Stomach (tissue), 9 donors: Measurements from ENCODE around the gene BCAS3. TPM values are rescaled to one million over a fixed set of nuclear protein-coding genes. Genes with fewer than 3 reads are reported as not detected.

Experiments used
- DNase-seq, 2 donors: peaks; one replicate each; pipeline versions ENCODE4 v3.0.0 to v3.0.0-alpha.2; 2013 to 2019
- H3K27ac ChIP-seq, 5 donors: fragments of 200-600 bp in 4 of 5; sonication (generic) in 4 of 5; one replicate each; pipeline ENCODE4 v1.5.1; 2013 to 2019; ENCODE audit warnings: mild to moderate bottlenecking in 1 of 5, moderate library complexity in 1 of 5
- H3K27me3 ChIP-seq, 3 donors: fragments of 200-600 bp; sonication (generic); one replicate each; pipeline ENCODE4 v1.5.1; 2017 to 2019; ENCODE audit warnings: mixed run types in 1 of 3
- H3K36me3 ChIP-seq, 4 donors: fragments of 200-600 bp; sonication (generic); 1 replicate in 3 of 4; 2 replicates in 1 of 4; pipeline ENCODE4 v1.5.1; 2016 to 2019
- H3K4me1 ChIP-seq, 4 donors: fragments of 200-600 bp; sonication (generic); one replicate each; pipeline ENCODE4 v1.5.1; 2016 to 2019
- H3K4me3 ChIP-seq, 4 donors: fragments of 200-600 bp; sonication (generic) in 3 of 4; one replicate each; pipeline ENCODE4 v1.5.1; 2016 to 2019; ENCODE audit warnings: mild to moderate bottlenecking in 1 of 4
- H3K9me3 ChIP-seq, 4 donors: fragments of 200-600 bp; sonication (generic); one replicate each; pipeline ENCODE4 v1.5.1; 2016 to 2019
- EP300 ChIP-seq: sonication (generic); formaldehyde crosslinking; IDR thresholded peaks from one replicate; pipeline ENCODE4 v1.6.1; 2017; ENCODE audit warnings: antibody characterized with exemption
- POLR2A ChIP-seq, 4 donors: fragments of 450-650 bp; IDR thresholded peaks; one replicate each; pipeline ENCODE4 v1.6.1; 2016; ENCODE audit warnings: antibody characterized with exemption in 4 of 4, control low read depth in 2 of 4, mild to moderate bottlenecking in 1 of 4, moderate library complexity in 1 of 4
- POLR2AphosphoS5 ChIP-seq, 3 donors: sonication (generic); formaldehyde crosslinking; IDR thresholded peaks; one replicate each; pipeline ENCODE4 v1.6.1; 2016; ENCODE audit warnings: antibody characterized with exemption in 3 of 3
- WGBS, 5 donors: extraction: QIAGEN DNeasy Blood & Tissue Kit in 3 of 5; methylation state at CpG; one replicate each; pipeline versions ENCODE4 v1.1.5 to v1.1.7; 2013 to 2018; 5-methylcytosine and 5-hydroxymethylcytosine counted together
- intact Hi-C: fragments of 100-400 bp; cut with DNase I; formaldehyde crosslinking; loops from one replicate; pipeline ENCODE4 v1.15.1; 2023; ENCODE audit warnings: low total_unique reads
- polyA plus RNA-seq, 3 donors: library from polyadenylated mRNA; stranded (reverse); fragments of 200-250 nt; gene quantifications; one replicate each; pipeline ENCODE4 v1.2.3, GENCODE V29; 2013
- total RNA-seq, 5 donors: library from RNA; depleted of rRNA; stranded (reverse); fragments of >200 nt; gene quantifications; one replicate each; pipeline versions ENCODE4 v1.1.0 to v1.2.3, GENCODE V29; 2014 to 2016
- TF ChIP-seq, protein P1 (sequence below), 7 experiments: fragments of 450-650 bp in 4 of 7; fragments of 200-600 bp in 3 of 7; sonication (generic) in 3 of 7; IDR thresholded peaks; one replicate each; pipeline ENCODE4 v1.5.1; 2016 to 2019; ENCODE audit warnings: antibody characterized with exemption in 7 of 7, control low read depth in 2 of 7, mild to moderate bottlenecking in 1 of 7
- donor health status: healthy with polysubstance abuse.
- donor health status: Bipolar disorder and iron deficiency.
- donor health status: healthy.

BCAS3 gene
- total and polyA plus RNA-seq, 8 donors, result 4.9 to 150 (median 25.3) TPM

DNA sequence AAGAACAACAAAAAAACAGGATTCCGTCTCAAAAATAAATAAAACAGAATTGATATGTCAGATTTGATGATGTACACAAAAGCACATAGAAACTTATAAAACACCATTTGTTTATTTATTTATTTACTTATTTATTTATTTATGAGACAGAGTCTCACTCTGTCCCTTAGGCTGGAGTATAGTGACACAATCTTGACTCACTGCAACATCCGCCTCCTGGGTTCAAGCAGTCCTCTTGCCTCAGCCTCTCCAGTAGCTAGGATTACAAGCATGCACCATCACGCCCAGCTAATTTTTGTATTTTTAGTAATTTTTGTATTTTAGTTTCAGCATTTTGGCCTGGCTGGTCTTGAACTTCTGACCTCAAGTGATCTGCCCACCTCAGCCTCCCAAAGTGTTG, 21.4 kb downstream of the BCAS3 start:
- no peaks in the 10 kb centered on the region for H3K27me3 ChIP-seq
- TF ChIP-seq EP300 (no peak), POLR2A (IDR thresholded peaks at IDR 0.05) (no peak), POLR2AphosphoS5 (IDR thresholded peaks at IDR 0.05) (no peak)
- TF ChIP-seq, protein P1, sequence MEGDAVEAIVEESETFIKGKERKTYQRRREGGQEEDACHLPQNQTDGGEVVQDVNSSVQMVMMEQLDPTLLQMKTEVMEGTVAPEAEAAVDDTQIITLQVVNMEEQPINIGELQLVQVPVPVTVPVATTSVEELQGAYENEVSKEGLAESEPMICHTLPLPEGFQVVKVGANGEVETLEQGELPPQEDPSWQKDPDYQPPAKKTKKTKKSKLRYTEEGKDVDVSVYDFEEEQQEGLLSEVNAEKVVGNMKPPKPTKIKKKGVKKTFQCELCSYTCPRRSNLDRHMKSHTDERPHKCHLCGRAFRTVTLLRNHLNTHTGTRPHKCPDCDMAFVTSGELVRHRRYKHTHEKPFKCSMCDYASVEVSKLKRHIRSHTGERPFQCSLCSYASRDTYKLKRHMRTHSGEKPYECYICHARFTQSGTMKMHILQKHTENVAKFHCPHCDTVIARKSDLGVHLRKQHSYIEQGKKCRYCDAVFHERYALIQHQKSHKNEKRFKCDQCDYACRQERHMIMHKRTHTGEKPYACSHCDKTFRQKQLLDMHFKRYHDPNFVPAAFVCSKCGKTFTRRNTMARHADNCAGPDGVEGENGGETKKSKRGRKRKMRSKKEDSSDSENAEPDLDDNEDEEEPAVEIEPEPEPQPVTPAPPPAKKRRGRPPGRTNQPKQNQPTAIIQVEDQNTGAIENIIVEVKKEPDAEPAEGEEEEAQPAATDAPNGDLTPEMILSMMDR (IDR thresholded peaks at IDR 0.05), result no peak
- DNase-seq, result no peak
- WGBS, 5 donors, result 80 to 100% (median 96%) methylated on average over 3 of the region's 3 CpGs
- H3K36me3 ChIP-seq, result peaks cover 7 to 40% (median 25%) of the 10 kb centered on the region in 4 donors
- no peak overlapping the region for H3K27ac ChIP-seq
- intact Hi-C loops, result no loop called here
- H3K9me3 ChIP-seq, result no peaks in the 10 kb centered on the region
- H3K4me1 ChIP-seq, result no peaks in the 10 kb centered on the region
- H3K4me3 ChIP-seq, result no peak overlapping the region

- no peaks in the 10 kb centered on the region for H3K27me3 ChIP-seq
- no peaks in the 10 kb centered on the region for H3K9me3 ChIP-seq
- no peak for DNase-seq
- WGBS, 5 donors, result 11 to 44% (median 28%) methylated on average over 3 of the region's 3 CpGs
- no peaks in the 10 kb centered on the region for H3K4me1 ChIP-seq
- H3K36me3 ChIP-seq, result peaks cover 0 to 40% (median 19%) of the 10 kb centered on the region in 4 donors
- TF ChIP-seq, protein P1 (IDR thresholded peaks at IDR 0.05), result no peak
- TF ChIP-seq POLR2A (IDR thresholded peaks at IDR 0.05) (no peak), EP300 (no peak), POLR2AphosphoS5 (IDR thresholded peaks at IDR 0.05) (no peak)
- no peak overlapping the region for H3K27ac ChIP-seq
- intact Hi-C loops, result no loop called here
- no peak overlapping the region for H3K4me3 ChIP-seq
Measured at GRCh38 chr17:60704170-60704569, 26.5 kb downstream of the BCAS3 start.

GRCh38 chr17:60712675-60713074, 35.0 kb downstream of the BCAS3 start:
- Histone ChIP-seq H3K9me3 (no peaks in the 10 kb centered on the region), H3K27ac (no peak overlapping the region), H3K4me1 (no peaks in the 10 kb centered on the region), H3K27me3 (no peaks in the 10 kb centered on the region), H3K36me3 (peaks cover 0 to 46% (median 28%) of the 10 kb centered on the region in 4 donors), H3K4me3 (no peak overlapping the region)
- TF ChIP-seq, protein P1 (IDR thresholded peaks at IDR 0.05), result no peak
- no peak for TF ChIP-seq EP300
- no peak for TF ChIP-seq POLR2AphosphoS5 (IDR thresholded peaks at IDR 0.05)
- TF ChIP-seq POLR2A (IDR thresholded peaks at IDR 0.05), result no peak
- whole genome bisulfite sequencing, 5 donors, result 76 to 91% (median 86%) methylated on average over 2 of the region's 2 CpGs
- DNase-seq, result no peak
- intact Hi-C loops, result no loop called here

DNA sequence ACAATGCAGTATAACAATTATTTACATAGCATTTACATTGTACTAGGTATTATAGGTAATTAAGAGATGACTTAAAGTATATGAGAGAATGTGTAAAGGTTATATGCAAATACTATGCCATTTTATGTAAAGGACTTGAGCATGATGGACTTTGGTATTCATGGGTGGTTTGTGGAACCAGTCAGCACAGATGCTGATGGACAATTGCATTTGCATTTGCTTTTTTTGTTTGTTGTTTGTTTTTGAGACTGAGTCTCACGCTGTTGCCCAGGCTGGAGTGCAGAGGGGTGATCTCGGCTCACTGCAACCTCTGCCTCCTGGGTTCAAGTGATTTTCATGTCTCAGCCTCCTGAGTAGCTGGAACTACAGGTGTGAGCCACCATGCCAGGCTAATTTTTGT, 36.0 kb downstream of the BCAS3 start:
- Histone ChIP-seq H3K27ac (no peak overlapping the region), H3K4me3 (no peak overlapping the region), H3K27me3 (no peaks in the 10 kb centered on the region), H3K9me3 (no peaks in the 10 kb centered on the region), H3K4me1 (no peaks in the 10 kb centered on the region), H3K36me3 (peaks cover 0 to 37% (median 22%) of the 10 kb centered on the region in 4 donors)
- intact Hi-C loops, result no loop called here
- no peak for DNase-seq
- TF ChIP-seq EP300 (no peak), POLR2A (IDR thresholded peaks at IDR 0.05) (no peak), POLR2AphosphoS5 (IDR thresholded peaks at IDR 0.05) (no peak)
- TF ChIP-seq, protein P1 (IDR thresholded peaks at IDR 0.05), result no peak
- 90 to 99% (median 95%) methylated on average over 2 of the region's 2 CpGs for WGBS, 5 donors
